ENCODE measurements around the gene MAD1L1.

The MAD1L1 gene

DNA sequence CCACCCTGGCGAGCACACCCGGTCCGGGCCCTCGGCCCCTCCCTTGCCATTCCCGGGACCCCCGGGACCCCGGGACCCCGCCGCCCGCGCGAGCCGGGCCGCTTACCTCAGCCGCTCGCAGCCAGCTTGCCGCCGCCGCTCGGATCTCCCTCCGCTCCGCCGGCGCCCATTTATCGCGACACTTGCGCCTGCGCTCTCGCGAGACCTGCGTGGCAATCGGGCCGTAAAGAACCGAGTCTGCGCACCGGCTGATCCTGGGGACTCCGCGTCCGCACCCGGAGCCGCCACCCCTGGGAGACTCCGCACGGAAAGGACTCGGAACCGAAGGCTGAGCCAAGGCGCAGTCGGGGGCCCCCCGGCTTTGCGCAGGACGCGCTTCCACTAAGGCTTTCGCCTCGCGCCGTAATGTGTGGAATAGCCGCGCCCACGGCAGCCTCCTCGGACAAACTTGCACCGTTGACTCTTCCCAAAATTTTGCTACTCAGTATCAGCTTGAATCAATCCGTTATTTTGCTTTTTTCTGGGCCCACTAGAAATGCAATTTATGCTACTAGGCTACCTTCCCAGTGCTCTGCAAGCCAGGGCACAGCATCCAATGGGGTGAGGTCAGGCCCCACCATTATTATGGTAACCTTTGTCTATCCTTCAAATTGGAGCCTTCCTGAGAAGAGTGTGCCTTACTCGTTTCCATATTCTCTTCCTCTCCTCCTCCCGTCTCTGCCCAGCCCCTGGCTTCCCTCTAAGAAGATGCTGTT, at the start of gene MAD1L1 (continued):
- TF ChIP-seq ZNF629 (tag by site-specific recombination; IDR thresholded peaks at IDR 0.05) = peak; percentile 69; the same call in 1 of the 2 replicates
- TF ChIP-seq ZNF366 (tag by site-specific recombination; conservative IDR thresholded peaks at IDR 0.05) = no peak
- TF ChIP-seq, protein P1, sequence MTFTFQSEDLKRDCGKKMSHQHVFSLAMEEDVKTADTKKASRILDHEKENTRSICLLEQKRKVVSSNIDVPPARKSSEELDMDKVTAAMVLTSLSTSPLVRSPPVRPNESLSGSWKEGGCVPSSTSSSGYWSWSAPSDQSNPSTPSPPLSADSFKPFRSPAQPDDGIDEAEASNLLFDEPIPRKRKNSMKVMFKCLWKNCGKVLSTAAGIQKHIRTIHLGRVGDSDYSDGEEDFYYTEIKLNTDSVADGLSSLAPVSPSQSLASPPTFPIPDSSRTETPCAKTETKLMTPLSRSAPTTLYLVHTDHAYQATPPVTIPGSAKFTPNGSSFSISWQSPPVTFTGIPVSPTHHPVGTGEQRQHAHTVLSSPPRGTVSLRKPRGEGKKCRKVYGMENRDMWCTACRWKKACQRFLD (tag by site-specific recombination; IDR thresholded peaks at IDR 0.05) = no peak
- TF ChIP-seq, protein P2, sequence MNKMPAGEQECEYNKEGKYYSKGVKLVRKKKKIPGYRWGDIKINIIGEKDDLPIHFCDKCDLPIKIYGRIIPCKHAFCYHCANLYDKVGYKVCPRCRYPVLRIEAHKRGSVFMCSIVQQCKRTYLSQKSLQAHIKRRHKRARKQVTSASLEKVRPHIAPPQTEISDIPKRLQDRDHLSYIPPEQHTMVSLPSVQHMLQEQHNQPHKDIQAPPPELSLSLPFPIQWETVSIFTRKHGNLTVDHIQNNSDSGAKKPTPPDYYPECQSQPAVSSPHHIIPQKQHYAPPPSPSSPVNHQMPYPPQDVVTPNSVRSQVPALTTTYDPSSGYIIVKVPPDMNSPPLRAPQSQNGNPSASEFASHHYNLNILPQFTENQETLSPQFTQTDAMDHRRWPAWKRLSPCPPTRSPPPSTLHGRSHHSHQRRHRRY (tag by site-specific recombination; IDR thresholded peaks at IDR 0.05) = no peak
- no peak for TF ChIP-seq ZNF560 (tag by site-specific recombination; IDR thresholded peaks at IDR 0.05; ENCODE audit: borderline replicate concordance)
- TF ChIP-seq WT1 (tag by site-specific recombination; IDR thresholded peaks at IDR 0.05) = no peak
- TF ChIP-seq, protein P3, sequence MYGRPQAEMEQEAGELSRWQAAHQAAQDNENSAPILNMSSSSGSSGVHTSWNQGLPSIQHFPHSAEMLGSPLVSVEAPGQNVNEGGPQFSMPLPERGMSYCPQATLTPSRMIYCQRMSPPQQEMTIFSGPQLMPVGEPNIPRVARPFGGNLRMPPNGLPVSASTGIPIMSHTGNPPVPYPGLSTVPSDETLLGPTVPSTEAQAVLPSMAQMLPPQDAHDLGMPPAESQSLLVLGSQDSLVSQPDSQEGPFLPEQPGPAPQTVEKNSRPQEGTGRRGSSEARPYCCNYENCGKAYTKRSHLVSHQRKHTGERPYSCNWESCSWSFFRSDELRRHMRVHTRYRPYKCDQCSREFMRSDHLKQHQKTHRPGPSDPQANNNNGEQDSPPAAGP (tag by site-specific recombination; IDR thresholded peaks at IDR 0.05) = 0 out of 2 replicates have a peak, but pooled peaks have one; percentile 26
- TF ChIP-seq ZNF175 (tag by site-specific recombination; IDR thresholded peaks at IDR 0.05) = no peak
- no peak for TF ChIP-seq ZNF623 (tag by site-specific recombination; IDR thresholded peaks at IDR 0.05)
- TF ChIP-seq ZNF24 (tag by site-specific recombination; IDR thresholded peaks at IDR 0.05) = 0 out of 2 replicates have a peak, but pooled peaks have one; percentile 18
- no peak for TF ChIP-seq ZNF16 (tag by site-specific recombination; IDR thresholded peaks at IDR 0.05; ENCODE audit: low read depth)
- no peak for TF ChIP-seq ZNF280D (tag by site-specific recombination; IDR thresholded peaks at IDR 0.05)
- no peak for TF ChIP-seq ZNF221 (tag by site-specific recombination; IDR thresholded peaks at IDR 0.05; ENCODE audit: borderline replicate concordance)
- TF ChIP-seq ZNF324 (tag by site-specific recombination; IDR thresholded peaks at IDR 0.05) = peak; percentile 78; the same call in 1 of the 2 replicates
- TF ChIP-seq ZNF626 (tag by site-specific recombination; IDR thresholded peaks at IDR 0.05) = no peak
- TF ChIP-seq, protein P4, sequence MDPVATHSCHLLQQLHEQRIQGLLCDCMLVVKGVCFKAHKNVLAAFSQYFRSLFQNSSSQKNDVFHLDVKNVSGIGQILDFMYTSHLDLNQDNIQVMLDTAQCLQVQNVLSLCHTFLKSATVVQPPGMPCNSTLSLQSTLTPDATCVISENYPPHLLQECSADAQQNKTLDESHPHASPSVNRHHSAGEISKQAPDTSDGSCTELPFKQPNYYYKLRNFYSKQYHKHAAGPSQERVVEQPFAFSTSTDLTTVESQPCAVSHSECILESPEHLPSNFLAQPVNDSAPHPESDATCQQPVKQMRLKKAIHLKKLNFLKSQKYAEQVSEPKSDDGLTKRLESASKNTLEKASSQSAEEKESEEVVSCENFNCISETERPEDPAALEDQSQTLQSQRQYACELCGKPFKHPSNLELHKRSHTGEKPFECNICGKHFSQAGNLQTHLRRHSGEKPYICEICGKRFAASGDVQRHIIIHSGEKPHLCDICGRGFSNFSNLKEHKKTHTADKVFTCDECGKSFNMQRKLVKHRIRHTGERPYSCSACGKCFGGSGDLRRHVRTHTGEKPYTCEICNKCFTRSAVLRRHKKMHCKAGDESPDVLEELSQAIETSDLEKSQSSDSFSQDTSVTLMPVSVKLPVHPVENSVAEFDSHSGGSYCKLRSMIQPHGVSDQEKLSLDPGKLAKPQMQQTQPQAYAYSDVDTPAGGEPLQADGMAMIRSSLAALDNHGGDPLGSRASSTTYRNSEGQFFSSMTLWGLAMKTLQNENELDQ (tag by site-specific recombination; IDR thresholded peaks at IDR 0.05; ENCODE audit: low read depth) = no peak
- 0 out of 2 replicates have a peak, but pooled peaks have one; percentile 58 for TF ChIP-seq ZNF610 (tag by site-specific recombination; IDR thresholded peaks at IDR 0.05; ENCODE audit: borderline replicate concordance)
- TF ChIP-seq ZXDB (tag by site-specific recombination; IDR thresholded peaks at IDR 0.05) = peak; percentile 75
- TF ChIP-seq ZNF416 (tag by site-specific recombination; IDR thresholded peaks at IDR 0.05) = no peak
- TF ChIP-seq ZNF501 (tag by site-specific recombination; IDR thresholded peaks at IDR 0.05) = peak; percentile 64; the same call in 1 of the 2 replicates
- TF ChIP-seq ZNF184 (tag by site-specific recombination; IDR thresholded peaks at IDR 0.05) = 0 out of 2 replicates have a peak, but pooled peaks have one; percentile 6
- TF ChIP-seq, protein P5, sequence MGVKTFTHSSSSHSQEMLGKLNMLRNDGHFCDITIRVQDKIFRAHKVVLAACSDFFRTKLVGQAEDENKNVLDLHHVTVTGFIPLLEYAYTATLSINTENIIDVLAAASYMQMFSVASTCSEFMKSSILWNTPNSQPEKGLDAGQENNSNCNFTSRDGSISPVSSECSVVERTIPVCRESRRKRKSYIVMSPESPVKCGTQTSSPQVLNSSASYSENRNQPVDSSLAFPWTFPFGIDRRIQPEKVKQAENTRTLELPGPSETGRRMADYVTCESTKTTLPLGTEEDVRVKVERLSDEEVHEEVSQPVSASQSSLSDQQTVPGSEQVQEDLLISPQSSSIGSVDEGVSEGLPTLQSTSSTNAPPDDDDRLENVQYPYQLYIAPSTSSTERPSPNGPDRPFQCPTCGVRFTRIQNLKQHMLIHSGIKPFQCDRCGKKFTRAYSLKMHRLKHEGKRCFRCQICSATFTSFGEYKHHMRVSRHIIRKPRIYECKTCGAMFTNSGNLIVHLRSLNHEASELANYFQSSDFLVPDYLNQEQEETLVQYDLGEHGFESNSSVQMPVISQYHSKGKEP (tag by site-specific recombination; IDR thresholded peaks at IDR 0.05) = no peak
- TF ChIP-seq KLF16 (tag by site-specific recombination; IDR thresholded peaks at IDR 0.05) = peak; percentile 72
- TF ChIP-seq ZNF768 (tag by site-specific recombination; IDR thresholded peaks at IDR 0.05) = no peak
- peak; percentile 61; the same call in 1 of the 2 replicates for TF ChIP-seq ZFP37 (tag by site-specific recombination; IDR thresholded peaks at IDR 0.05)
- no peak for TF ChIP-seq ELK4 (IDR thresholded peaks at IDR 0.05; ENCODE audit: borderline replicate concordance, low read depth, low read length)

Data from HEK293 (cell line).